ENCODE measurements around the gene CCDC141. TPM values are rescaled to one million over a fixed set of nuclear protein-coding genes. Genes with fewer than 3 reads are reported as not detected.

The CCDC141 gene
- total and polyA plus RNA-seq, 2 experiments from 2014 or later: 11.7 to 13.4 TPM

DNA sequence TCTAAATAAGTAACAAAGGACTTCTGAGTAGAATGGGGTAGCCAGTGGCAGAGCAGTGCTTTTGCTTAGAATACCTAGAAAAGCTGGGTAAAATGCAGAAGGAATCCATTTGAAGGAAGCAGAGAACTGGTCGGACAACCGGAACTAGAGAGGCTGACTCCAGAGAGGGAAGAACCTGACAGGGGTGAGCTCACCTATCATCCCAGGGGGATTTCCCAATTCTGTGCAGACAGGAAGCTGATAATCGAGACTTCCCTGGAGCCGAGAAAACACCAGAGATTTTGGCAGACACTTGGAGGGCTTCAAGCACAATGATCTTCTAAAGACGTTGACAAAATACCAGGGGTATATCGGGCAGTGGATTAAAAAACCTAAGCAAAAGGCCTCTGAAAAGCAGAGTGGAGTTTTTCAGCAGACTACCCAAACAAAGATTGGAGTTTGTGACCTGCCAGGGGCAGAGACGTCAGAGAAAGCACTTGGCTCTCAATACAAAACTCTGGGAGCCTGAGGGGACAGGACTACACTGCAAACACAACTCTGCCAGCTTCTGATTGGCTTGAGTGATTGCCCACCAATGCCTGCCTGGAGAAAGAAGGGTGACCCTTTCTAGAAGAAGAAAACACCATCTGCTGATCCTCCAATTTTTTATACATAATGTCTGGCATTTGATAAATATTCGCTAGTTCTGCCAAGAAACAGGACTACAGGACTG is 175.3 kb downstream of the CCDC141 start:
- Mint-ChIP-seq H3K4me3 (no peak overlapping the region), H3K27ac (peak overlapping the region; percentile 72), H3K27me3 (ENCODE audit: insufficient read depth, low read depth, poor library complexity) (no peaks in the 10 kb centered on the region), H3K36me3 (ENCODE audit: low read depth) (no peaks in the 10 kb centered on the region), H3K4me1 (peaks cover 8% of the 10 kb centered on the region; the same call in 2 of the 3 replicates), H3K9me3 (no peaks in the 10 kb centered on the region)
- TF ChIP-seq NANOG (IDR thresholded peaks at IDR 0.05; ENCODE audit: borderline replicate concordance) (no peak), ZNF462 (CRISPR knock-in tag; IDR thresholded peaks at IDR 0.05) (no peak), ZNF114 (CRISPR knock-in tag; IDR thresholded peaks at IDR 0.05) (no peak), EZH2phosphoT487 (IDR thresholded peaks at IDR 0.05; ENCODE audit: unreplicated experiment) (no peak), POLR2AphosphoS5 (IDR thresholded peaks at IDR 0.05; ENCODE audit: low read depth) (no peak), ZNF331 (CRISPR knock-in tag; IDR thresholded peaks at IDR 0.05; ENCODE audit: low read depth) (no peak), CREB1 (CRISPR knock-in tag; IDR thresholded peaks at IDR 0.05; ENCODE audit: low read depth) (no peak), JUNB (IDR thresholded peaks at IDR 0.05; ENCODE audit: unreplicated experiment) (no peak), CTCF (conservative IDR thresholded peaks at IDR 0.05; ENCODE audit: low read depth in 2 of 2) (no peak), STAT1 (IDR thresholded peaks at IDR 0.05; ENCODE audit: unreplicated experiment) (no peak), EZH2 (IDR thresholded peaks at IDR 0.05; ENCODE audit: low read depth, unreplicated experiment) (no peak), ETS1 (IDR thresholded peaks at IDR 0.05) (no peak)
- TF ChIP-seq, protein P1, sequence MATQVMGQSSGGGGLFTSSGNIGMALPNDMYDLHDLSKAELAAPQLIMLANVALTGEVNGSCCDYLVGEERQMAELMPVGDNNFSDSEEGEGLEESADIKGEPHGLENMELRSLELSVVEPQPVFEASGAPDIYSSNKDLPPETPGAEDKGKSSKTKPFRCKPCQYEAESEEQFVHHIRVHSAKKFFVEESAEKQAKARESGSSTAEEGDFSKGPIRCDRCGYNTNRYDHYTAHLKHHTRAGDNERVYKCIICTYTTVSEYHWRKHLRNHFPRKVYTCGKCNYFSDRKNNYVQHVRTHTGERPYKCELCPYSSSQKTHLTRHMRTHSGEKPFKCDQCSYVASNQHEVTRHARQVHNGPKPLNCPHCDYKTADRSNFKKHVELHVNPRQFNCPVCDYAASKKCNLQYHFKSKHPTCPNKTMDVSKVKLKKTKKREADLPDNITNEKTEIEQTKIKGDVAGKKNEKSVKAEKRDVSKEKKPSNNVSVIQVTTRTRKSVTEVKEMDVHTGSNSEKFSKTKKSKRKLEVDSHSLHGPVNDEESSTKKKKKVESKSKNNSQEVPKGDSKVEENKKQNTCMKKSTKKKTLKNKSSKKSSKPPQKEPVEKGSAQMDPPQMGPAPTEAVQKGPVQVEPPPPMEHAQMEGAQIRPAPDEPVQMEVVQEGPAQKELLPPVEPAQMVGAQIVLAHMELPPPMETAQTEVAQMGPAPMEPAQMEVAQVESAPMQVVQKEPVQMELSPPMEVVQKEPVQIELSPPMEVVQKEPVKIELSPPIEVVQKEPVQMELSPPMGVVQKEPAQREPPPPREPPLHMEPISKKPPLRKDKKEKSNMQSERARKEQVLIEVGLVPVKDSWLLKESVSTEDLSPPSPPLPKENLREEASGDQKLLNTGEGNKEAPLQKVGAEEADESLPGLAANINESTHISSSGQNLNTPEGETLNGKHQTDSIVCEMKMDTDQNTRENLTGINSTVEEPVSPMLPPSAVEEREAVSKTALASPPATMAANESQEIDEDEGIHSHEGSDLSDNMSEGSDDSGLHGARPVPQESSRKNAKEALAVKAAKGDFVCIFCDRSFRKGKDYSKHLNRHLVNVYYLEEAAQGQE (IDR thresholded peaks at IDR 0.05; ENCODE audit: unreplicated experiment): no peak
- Histone ChIP-seq H3K9me2 (ENCODE audit: insufficient read depth) (no peaks in the 10 kb centered on the region), H2AFZ (no peak overlapping the region), H3K4me3 (no peak overlapping the region), H3K79me2 (replicated peaks; ENCODE audit: insufficient read depth) (no peaks in the 10 kb centered on the region), H3K4me1 (ENCODE audit: insufficient read depth) (no peaks in the 10 kb centered on the region), H3K27ac (ENCODE audit: low read depth) (no peak overlapping the region), H3F3A (replicated peaks; ENCODE audit: low read depth) (no peaks in the 10 kb centered on the region), H3K4me2 (no peak overlapping the region), H4K20me1 (replicated peaks; ENCODE audit: insufficient read depth) (no peaks in the 10 kb centered on the region), H3K36me3 (ENCODE audit: insufficient read depth) (no peaks in the 10 kb centered on the region), H3K27me3 (ENCODE audit: insufficient read depth) (no peaks in the 10 kb centered on the region)
- no peak; the same call in 2 of the 3 replicates for ATAC-seq
- no peak for DNase-seq (ENCODE audit: low spot score)

Measured in GM23338 (cell line).